Measurements from ENCODE around the gene CAMTA1.
"Not testable (repeated sequence)": the region's sequence is repeated elsewhere in the genome, so short reads cannot be mapped to it uniquely, and the experiment has no call there.

Gene CAMTA1

DNA sequence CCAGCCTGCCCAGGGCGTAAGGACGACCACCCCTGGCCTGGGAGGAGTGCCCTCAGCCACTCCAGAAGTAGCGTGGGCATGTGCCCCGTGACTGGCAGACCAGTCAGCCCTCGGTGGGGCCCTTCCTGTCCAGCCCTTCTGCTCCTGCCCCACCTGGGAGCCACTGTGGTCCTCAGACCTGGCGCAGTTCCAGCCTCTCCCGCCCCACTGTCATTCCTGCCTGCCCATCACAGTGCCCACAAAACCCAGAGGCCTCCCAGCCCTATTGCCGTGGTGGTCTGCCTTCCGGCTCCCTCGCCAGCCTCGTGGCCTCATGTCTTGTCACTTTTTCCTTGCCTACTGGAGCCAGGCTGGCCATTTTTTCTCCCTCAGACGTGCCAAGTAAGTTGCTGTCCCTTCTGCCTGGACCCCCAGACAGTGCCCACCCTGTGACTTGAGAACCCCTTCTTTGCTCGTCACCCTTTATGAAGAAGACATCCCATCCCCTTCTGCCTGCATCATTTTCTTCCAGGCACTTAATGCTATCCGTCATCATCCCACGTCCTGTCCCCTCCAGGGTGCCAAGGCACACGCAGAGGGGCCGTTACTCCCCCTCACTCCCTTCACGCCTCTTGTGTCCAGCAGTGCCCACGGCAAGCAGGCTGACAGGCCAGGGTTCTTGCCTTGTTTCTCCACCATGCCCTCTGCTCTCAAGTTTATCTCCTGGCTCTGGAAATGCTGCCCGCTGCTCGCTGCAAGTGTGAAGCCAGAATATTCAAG, 122.6 kb downstream of the CAMTA1 start:
- Mint-ChIP-seq H3K27ac (no peak overlapping the region), H3K4me3 (no peak overlapping the region), H3K4me1 (peaks cover 9% of the 10 kb centered on the region), H3K9me3 (no peaks in the 10 kb centered on the region), H3K36me3 (no peaks in the 10 kb centered on the region)
- ATAC-seq (no peak), DNase-seq (ENCODE audit: low spot score in 2 of 2) (no peak)

DNA sequence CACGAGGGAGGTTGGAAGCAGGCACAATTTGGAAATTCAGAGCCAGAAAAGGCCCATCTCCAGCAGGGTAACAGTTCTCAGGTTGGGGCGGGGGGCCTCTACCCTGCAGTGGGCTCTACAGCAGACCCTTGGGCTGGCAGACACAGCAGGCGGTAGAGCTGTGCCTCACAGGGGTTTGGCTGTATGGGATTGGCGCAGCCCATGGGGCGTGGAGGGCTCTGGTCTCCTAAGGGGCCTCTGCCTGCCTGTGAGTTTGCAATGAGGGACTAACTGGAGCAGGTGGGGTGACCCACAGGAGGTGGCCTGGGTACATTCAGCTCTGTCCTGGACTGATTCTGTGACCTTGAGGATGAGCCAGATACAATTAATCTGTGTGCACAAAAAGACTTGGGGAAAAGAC, 124.1 kb downstream of the CAMTA1 start:
- Mint-ChIP-seq H3K9me3 (no peaks in the 10 kb centered on the region), H3K4me3 (no peak overlapping the region), H3K36me3 (no peaks in the 10 kb centered on the region), H3K4me1 (peaks cover 9% of the 10 kb centered on the region), H3K27ac (no peak overlapping the region)
- ATAC-seq: no peak
- no peak for DNase-seq (ENCODE audit: low spot score in 2 of 2)

DNA sequence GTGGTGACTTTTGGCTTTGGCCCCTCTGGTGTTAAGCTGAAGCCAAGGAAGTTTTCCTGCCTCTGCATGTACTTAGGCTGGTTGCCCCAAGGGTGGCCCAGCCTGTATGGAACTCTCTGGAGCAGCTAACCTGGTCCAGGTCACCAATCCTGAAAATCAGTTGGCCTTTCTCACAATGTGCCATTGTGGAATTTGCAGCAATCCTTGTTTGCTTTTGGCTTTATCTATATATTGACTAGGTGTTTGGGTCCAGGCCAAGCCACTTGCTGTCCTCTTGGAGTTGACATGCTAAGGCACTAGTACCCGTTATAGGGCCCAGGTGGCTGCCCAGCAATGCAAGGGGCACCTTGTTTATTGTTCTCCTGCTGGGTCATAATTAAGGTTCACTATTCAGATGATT, 124.6 kb downstream of the CAMTA1 start:
- ATAC-seq: no peak
- Mint-ChIP-seq H3K36me3 (no peaks in the 10 kb centered on the region), H3K27ac (no peak overlapping the region), H3K4me1 (peaks cover 9% of the 10 kb centered on the region), H3K9me3 (no peaks in the 10 kb centered on the region), H3K4me3 (no peak overlapping the region)
- no peak for DNase-seq (ENCODE audit: low spot score in 2 of 2)

DNA sequence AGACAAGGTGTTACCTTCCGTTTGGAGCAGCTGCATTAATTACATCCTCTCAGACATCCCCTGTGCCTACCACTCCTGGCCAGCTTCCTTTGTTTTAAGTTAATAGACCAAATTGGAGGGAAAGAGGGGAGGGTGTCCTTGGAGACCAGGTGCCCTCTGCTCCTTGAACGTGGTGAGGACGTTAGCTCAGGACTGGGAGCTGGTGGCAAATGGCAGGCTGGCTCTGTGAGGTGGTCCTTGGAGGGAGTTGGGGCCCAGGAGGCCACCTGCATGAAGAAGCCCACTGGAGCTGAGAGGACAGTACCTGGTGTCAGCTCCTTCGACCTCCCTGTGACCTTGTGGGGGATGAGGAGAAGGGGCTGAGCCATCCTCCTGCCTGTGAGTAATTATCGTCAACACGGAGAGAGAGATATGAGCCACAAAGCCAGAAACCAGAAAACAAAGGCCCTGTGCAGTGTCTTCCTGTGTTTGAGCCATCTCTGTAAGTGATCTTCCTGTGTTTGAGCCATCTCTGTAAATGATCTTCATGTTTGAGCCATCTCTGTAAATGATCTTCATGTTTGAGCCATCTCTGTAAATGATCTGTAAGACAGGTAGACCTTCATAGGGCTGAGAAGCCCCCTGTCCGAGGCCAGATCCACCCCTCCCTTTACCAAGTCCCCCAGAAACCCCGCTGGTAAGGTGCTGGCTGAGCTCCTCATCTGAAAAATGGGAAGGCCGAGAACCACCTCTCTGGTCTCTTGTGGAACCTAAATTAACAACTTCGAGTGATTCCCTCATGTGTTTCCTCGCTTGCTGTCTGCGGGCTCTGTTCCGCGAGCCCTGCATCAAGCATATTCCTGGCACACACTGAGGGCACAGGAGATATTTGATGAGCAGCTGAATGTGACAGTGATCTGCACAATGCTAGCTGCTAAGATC, 126.0 kb downstream of the CAMTA1 start:
- peaks cover 9% of the 10 kb centered on the region for H3K4me1 Mint-ChIP-seq
- no peak for ATAC-seq
- no peak overlapping the region for H3K4me3 Mint-ChIP-seq
- H3K9me3 Mint-ChIP-seq: no peaks in the 10 kb centered on the region
- DNase-seq (ENCODE audit: low spot score in 2 of 2): no peak
- H3K27ac Mint-ChIP-seq: no peak overlapping the region
- no peaks in the 10 kb centered on the region for H3K36me3 Mint-ChIP-seq

DNA sequence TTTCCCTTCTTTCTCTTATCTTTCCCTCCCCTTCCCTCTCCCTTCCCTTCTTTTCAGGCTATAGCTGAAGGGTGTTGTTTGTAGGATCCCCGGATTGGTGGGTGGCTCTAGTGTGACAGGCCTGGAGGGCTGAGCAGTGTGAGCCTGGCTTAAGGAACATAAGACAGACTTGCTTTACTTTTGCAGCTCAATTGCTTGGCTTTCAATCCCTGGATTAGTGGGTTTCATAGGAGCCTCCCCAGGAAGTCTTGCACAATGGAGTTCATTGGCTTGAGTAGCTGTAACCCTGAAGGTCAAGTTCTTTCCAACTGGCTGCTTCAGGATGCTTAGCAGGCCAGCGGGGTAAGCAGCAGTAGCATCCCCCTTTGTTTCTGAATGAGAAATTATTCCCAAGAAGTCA, 126.7 kb downstream of the CAMTA1 start:
- DNase-seq (ENCODE audit: low spot score in 2 of 2): no peak
- no peaks in the 10 kb centered on the region for H3K9me3 Mint-ChIP-seq
- H3K4me3 Mint-ChIP-seq: no peak overlapping the region
- peaks cover 13% of the 10 kb centered on the region for H3K4me1 Mint-ChIP-seq
- H3K27ac Mint-ChIP-seq: no peak overlapping the region
- no peaks in the 10 kb centered on the region for H3K36me3 Mint-ChIP-seq
- ATAC-seq: no peak

DNA sequence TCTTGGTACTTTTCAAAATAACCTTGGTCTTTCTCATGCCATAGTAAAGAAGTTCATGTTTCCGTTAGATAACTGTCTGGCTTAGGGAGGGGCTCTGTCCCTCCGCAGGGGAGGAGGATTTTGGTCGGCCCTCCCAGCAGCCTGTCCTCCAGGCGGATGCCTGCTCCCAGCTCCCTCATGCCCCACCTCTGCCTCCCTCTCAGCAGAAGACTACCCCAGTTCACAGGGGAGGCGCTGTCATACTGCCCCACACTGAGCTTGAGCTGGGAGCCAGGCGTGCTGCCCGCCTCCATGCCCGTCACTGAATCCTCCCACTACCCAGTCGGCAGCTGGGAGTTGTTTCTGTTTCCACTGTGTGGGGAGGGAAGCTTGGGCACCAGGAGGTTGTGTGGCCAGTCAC, 127.3 kb downstream of the CAMTA1 start:
- Mint-ChIP-seq H3K27ac (no peak overlapping the region), H3K9me3 (no peaks in the 10 kb centered on the region), H3K36me3 (no peaks in the 10 kb centered on the region), H3K4me3 (no peak overlapping the region), H3K4me1 (peaks cover 18% of the 10 kb centered on the region)
- no peak for ATAC-seq
- DNase-seq (ENCODE audit: low spot score in 2 of 2): no peak

DNA sequence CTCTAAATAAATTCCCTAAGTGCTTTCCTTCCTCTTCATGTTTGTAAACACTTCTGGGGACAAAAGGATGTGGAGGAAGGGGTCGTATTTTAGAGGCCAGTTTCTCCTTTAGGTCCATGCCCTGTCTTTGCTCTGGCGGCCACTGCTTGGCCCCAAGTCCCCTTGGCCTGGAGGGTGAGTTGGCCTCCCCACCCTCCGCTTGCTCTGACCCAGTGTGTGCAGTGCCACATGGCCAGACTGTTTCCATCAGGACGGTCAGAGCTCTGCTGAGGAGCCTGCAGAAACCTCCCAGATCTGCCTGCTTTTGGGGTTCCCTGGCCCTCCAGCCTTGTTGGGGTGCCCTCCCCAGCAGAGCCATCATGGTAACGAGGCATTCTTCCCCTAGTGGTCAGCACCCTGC, 127.8 kb downstream of the CAMTA1 start:
- Mint-ChIP-seq H3K4me1 (peaks cover 13% of the 10 kb centered on the region), H3K4me3 (no peak overlapping the region), H3K36me3 (no peaks in the 10 kb centered on the region), H3K27ac (no peak overlapping the region), H3K9me3 (no peaks in the 10 kb centered on the region)
- no peak for ATAC-seq
- DNase-seq (ENCODE audit: low spot score in 2 of 2): no peak

DNA sequence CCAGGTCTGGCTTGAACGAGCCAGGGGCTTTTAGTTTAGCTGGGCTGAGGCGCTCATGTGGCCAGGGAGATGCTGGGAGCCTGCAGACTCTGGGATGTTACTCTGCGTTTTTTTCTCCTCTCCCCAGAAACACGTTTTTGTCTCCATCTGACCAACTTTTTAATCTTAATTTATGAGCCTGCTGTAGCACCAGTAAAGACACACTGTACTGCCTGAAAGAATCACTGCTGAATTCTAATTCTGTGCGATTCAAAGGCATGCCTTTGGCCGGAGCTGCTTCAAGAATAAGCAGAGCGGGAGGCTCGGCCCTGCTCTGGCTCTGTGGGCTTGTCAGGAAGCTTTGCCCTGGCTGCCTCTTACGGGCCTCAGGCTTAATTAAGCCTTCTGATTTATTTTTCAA, 129.5 kb downstream of the CAMTA1 start:
- Mint-ChIP-seq H3K4me1 (peaks cover 10% of the 10 kb centered on the region), H3K36me3 (no peaks in the 10 kb centered on the region), H3K4me3 (no peak overlapping the region), H3K9me3 (no peaks in the 10 kb centered on the region), H3K27ac (no peak overlapping the region)
- DNase-seq (ENCODE audit: low spot score in 2 of 2) (no peak), ATAC-seq (no peak)

DNA sequence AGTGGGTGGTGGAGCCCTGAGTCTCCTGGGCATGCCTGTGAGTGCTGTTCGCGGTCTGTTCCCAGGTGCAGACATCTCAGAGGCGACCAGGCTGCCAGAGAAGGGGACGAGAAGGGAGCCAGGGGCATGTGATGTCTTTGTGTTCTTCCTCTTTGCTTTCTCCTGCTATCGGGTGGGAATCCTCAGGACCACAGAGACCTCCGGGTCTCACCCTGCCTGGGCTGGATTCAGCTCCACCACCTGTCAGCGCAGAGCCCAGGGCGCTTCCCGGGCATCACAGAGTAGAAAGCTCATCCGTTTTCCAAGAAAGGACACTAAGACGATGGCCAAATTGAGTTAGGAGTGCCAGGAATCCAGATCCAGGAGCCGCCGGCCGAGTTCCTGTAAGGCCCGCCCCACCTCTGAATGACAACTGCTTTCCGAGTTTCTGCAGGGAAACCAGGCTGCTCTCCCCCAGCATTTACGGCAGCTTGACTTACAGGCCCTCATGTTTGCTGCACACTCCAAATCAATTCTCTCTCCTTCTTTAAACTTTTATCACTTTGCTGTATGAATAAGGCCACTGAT, 130.8 kb downstream of the CAMTA1 start:
- Mint-ChIP-seq H3K4me1 (peaks cover 10% of the 10 kb centered on the region), H3K36me3 (no peaks in the 10 kb centered on the region), H3K27ac (no peak overlapping the region), H3K9me3 (no peaks in the 10 kb centered on the region), H3K4me3 (no peak overlapping the region)
- DNase-seq (ENCODE audit: low spot score in 2 of 2): no peak
- ATAC-seq: no peak

DNA sequence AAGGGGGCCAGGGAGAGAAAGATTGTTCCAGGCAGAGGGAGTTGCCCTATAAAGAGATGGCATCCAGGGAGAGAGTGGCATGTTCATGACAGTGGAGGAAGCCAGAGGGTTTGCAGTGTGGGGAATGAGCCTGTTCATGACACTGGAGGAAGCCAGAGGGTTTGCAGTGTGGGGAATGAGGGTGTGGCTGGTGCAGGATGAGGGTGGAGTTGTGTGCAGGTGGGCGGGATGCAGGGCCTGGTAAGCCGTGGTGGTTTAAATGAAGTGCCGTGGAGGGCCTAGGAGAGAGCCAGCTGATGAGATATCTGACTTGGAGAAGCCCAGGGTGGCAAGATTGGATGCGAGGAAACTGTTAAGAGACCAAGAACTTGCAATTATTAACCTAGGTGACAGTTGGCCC, 131.8 kb downstream of the CAMTA1 start:
- no peak for DNase-seq (ENCODE audit: low spot score in 2 of 2)
- ATAC-seq: no peak
- Mint-ChIP-seq H3K4me1 (peaks cover 10% of the 10 kb centered on the region), H3K9me3 (no peaks in the 10 kb centered on the region), H3K27ac (no peak overlapping the region), H3K4me3 (no peak overlapping the region), H3K36me3 (no peaks in the 10 kb centered on the region)

DNA sequence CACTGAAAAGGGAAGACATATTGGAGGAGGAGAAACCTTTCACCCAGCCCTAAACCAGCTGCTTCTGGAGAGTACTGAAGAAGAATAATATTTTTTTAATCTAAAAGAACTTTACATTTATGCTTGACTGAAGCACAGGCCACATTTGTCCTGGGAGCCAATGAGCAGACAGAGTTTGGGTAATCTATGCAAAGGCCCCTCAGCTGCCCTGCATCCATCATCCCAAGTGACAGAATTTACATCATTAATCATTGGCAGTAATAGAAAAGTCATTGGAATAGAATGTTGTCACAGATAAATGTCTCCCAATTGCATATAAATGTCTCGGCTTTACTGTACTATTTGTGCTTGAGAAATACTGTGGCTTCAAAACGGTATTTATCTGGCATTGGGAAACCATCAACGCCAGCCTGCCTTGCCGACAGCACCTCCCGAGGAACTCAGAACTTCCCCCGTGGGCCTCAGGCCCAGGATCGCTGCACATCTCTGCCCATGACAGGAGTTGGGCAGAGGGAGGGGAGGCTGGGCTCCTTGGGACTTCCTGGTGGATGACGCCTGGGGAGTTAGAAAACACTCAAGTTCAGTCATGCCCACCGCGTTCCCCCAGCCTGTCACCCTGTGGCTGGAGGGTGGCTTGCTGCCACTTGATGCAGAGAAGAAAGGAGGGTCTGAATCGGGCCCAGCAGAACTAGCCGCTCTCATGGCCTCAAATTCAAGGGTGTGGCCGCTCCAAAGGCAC, 133.1 kb downstream of the CAMTA1 start:
- DNase-seq (ENCODE audit: low spot score in 2 of 2) (no peak), ATAC-seq (no peak)
- H3K27ac Mint-ChIP-seq: no peak overlapping the region
- peaks cover 10% of the 10 kb centered on the region for H3K4me1 Mint-ChIP-seq
- no peaks in the 10 kb centered on the region for H3K36me3 Mint-ChIP-seq
- no peaks in the 10 kb centered on the region for H3K9me3 Mint-ChIP-seq
- no peak overlapping the region for H3K4me3 Mint-ChIP-seq

DNA sequence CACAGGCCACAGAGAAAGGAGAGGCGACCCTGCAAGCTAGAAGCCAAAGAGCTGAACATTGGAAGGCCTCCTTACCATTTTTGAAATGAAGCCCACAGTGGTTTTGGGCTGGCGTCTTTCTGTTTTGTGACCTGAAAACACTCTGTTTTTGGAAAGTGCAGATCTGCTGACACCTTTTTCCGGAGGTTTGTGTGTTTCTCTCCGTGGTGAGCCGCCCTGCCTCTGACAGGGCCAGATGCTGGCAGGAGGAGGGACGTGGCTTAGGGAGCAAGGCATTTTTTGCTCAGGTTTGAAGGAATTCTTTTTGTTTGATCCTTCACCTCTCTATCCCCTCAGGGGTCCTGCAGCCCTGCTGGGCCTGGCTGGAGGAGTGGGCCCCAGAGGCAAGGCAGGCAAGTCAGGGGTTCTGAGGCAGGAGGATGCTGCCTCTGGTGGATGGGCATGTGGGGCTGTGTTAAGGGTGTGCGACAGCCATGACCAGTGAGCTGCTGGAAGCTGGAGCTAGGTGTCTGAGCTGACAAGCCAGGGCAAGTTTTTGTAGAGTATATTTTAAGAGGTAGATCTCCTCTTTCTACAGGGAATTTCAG, 133.8 kb downstream of the CAMTA1 start:
- H3K9me3 Mint-ChIP-seq: no peaks in the 10 kb centered on the region
- H3K4me1 Mint-ChIP-seq: peaks cover 10% of the 10 kb centered on the region
- H3K36me3 Mint-ChIP-seq: no peaks in the 10 kb centered on the region
- no peak overlapping the region for H3K27ac Mint-ChIP-seq
- no peak for DNase-seq (ENCODE audit: low spot score in 2 of 2)
- no peak for ATAC-seq
- H3K4me3 Mint-ChIP-seq: no peak overlapping the region

DNA sequence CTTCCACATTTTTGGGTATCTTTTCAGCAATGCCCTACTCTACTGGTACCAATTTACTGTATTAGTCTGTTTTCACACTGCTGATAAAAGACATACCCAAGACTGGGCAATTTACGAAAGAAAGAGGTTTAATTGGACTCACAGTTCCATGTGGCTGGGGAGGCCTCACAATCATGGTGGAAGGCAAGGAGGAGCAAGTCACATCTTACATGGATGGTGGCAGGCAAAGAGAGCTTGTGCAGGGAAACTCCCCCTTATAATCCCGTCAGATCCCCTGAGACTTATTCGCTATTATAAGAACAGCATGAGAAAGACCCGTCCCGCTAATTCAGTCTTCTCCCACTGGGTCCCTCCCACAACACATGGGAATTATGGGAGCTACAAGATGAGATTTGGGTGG, 136.3 kb downstream of the CAMTA1 start:
- H3K9me3 Mint-ChIP-seq; H3K4me1 Mint-ChIP-seq; H3K4me3 Mint-ChIP-seq; H3K27ac Mint-ChIP-seq; H3K36me3 Mint-ChIP-seq; ATAC-seq; DNase-seq (ENCODE audit: low spot score in 2 of 2): not testable (repeated sequence)

DNA sequence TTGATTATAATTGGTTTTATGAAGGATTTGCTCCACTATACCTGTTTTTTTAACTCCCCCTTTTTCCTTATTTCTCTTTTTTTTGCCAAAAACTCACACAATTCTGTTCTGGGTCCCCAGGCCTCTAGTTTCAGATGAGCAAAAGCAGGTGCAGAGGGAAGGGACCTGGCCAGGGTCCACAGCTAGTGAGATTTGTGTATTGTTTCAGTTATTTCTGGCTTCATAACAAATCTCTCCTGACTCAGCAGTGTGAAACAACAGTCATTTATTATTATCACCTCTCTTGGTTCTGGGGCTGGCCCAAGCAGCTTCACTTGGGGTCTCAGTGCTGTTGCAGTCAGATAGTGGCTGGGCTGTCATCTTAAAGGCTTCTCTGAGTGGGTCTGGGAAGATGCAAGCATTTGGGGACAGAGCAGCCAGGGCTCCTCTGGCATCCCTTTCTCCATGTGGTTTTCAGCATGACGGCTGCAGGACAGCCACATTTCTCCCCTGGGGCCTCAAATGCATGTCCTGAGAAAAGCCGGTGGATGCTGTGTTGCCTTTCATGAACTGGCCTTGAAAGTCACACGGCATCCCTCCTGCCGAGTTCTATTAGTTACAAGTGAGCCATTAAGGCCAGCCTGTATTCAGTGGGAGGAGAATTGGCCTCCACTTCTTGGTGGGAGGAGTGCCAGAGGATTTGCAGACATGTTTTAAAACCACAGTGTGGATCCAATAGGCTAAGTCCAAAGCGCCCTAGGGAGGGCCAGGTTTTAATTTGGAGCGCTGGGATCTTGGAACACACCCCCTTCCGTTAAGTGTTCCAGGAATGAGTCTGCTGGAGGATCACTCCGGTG, 137.1 kb downstream of the CAMTA1 start:
- H3K4me3 Mint-ChIP-seq: no peak overlapping the region
- H3K36me3 Mint-ChIP-seq: no peaks in the 10 kb centered on the region
- ATAC-seq (no peak), DNase-seq (ENCODE audit: low spot score in 2 of 2) (no peak)
- no peak overlapping the region for H3K27ac Mint-ChIP-seq
- H3K4me1 Mint-ChIP-seq: peaks cover 3% of the 10 kb centered on the region
- no peaks in the 10 kb centered on the region for H3K9me3 Mint-ChIP-seq
